ENCODE results near the gene CEBPB.

Gene CEBPB

GRCh38 chr20:50237349-50237748 lies 46.7 kb downstream of the CEBPB start:
- H3K27me3 ChIP-seq = no peaks in the 10 kb centered on the region
- no peaks in the 10 kb centered on the region for H3K36me3 ChIP-seq
- TF ChIP-seq CTCF (IDR thresholded peaks at IDR 0.05; ENCODE audit: low read depth, low read length) = no peak
- H3K4me3 ChIP-seq (ENCODE audit: low read depth, low read length) = no peak overlapping the region
- no peak for DNase-seq
- H3K4me1 ChIP-seq = no peaks in the 10 kb centered on the region
- no peaks in the 10 kb centered on the region for H3K9me3 ChIP-seq

DNA sequence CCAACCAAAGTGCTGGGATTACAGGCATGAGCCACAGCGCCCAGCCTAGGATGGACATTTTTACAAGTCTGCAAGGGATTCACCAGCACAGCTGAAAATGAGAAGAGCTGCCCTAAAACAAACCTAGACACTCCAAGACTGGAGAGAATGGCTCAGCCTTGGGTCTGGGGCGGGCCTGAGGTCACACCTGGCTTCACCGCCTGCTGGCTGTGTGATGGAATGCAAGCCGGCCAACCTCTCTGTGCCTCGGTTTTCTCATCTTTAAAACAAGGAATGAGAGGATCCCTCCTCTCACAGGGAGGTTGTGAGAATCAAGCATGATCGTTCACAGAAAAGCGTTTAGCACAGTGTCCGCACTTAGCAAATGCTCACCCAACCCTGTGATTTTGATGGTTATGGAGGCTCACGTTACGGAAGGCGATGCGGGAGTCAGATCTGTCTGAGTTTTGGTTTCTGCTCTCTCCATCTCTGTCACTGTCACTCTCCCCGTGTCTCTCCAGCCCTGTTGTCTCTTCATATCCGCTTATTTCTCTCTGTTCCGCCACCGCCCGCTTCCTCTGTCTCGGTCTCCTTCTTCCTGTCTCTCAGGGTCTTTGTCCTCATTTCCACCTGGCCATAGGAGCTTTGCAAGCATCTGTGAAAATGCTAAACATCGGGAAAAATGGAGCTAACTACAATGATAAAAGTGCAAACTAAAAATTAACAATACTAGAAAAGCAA lies 47.6 kb downstream of the CEBPB start:
- Histone ChIP-seq H3K36me3 (no peaks in the 10 kb centered on the region), H3K9me3 (no peaks in the 10 kb centered on the region), H3K4me3 (ENCODE audit: low read depth, low read length) (no peak overlapping the region), H3K4me1 (no peaks in the 10 kb centered on the region), H3K27me3 (no peaks in the 10 kb centered on the region)
- TF ChIP-seq CTCF (IDR thresholded peaks at IDR 0.05; ENCODE audit: low read depth, low read length) = no peak
- no peak for DNase-seq

GRCh38 chr20:50240092-50240491 lies 49.5 kb downstream of the CEBPB start:
- no peak for TF ChIP-seq CTCF (IDR thresholded peaks at IDR 0.05; ENCODE audit: low read depth, low read length)
- Histone ChIP-seq H3K36me3 (no peaks in the 10 kb centered on the region), H3K4me1 (no peaks in the 10 kb centered on the region), H3K9me3 (no peaks in the 10 kb centered on the region), H3K4me3 (ENCODE audit: low read depth, low read length) (no peak overlapping the region), H3K27me3 (no peaks in the 10 kb centered on the region)
- no peak for DNase-seq

DNA sequence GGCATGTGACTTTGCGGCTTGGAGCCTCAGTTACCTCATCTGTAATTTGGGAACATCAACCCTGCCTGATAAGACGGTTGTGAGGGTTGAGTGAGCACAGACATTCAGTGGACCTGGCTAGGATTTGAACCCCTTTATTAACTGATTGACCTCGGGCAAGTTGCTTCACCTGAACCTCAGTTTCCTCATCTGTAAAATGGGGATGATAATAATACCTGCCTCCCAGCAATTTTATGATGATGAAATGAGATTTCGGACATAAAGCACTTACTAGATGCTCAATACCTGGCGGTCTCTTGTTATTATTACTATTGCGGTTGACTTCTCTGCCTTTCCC lies 51.5 kb downstream of the CEBPB start:
- no peak for TF ChIP-seq CTCF (IDR thresholded peaks at IDR 0.05; ENCODE audit: low read depth, low read length)

More for the DNA sequence above, 51.5 kb downstream of the CEBPB start:
- Histone ChIP-seq H3K4me1 (no peaks in the 10 kb centered on the region), H3K27me3 (no peaks in the 10 kb centered on the region), H3K36me3 (no peaks in the 10 kb centered on the region), H3K4me3 (ENCODE audit: low read depth, low read length) (no peak overlapping the region), H3K9me3 (no peaks in the 10 kb centered on the region)
- DNase-seq = no peak

Measured in BE2C (cell line).